GM20000 (cell line): ENCODE data around the gene OR8A1.

Source experiments
- DNase-seq: peaks from one replicate; pipeline ENCODE4 v3.0.0; 2012; ENCODE audit warnings: low spot score
- CTCF ChIP-seq: IDR thresholded peaks from 2 replicates; pipeline ENCODE4 v1.5.1; 2012; ENCODE audit warnings: mild to moderate bottlenecking, control low read depth; ENCODE audit errors: extremely low read depth, missing control alignments

OR8A1 gene

GRCh38 chr11:124541204-124541603 lies 28.6 kb upstream of the OR8A1 start:
- DNase-seq, result no peak
- no peak for TF ChIP-seq CTCF

- DNase-seq, result no peak
- no peak for TF ChIP-seq CTCF
Observed at GRCh38 chr11:124543145-124543544, 26.7 kb upstream of the OR8A1 start.

GRCh38 chr11:124543554-124543953 lies 26.2 kb upstream of the OR8A1 start, which contains the start of gene OR8B12:
TSS of gene OR8B12 (minus strand) at chr11:124543654. CDS start at chr11:124543654, 0 bp downstream.
- TF ChIP-seq CTCF, result no peak
- DNase-seq, result no peak

GRCh38 chr11:124551189-124551588 lies 18.6 kb upstream of the OR8A1 start:
- no peak for TF ChIP-seq CTCF
- no peak for DNase-seq

- no peak for DNase-seq
- no peak for TF ChIP-seq CTCF
Observed at GRCh38 chr11:124551987-124552386, 17.8 kb upstream of the OR8A1 start.

- no peak for DNase-seq
- TF ChIP-seq CTCF, result no peak
Observed at GRCh38 chr11:124556828-124557227, 13.0 kb upstream of the OR8A1 start.

GRCh38 chr11:124570160-124570559 lies 363 bp downstream of the OR8A1 start:
- no peak for TF ChIP-seq CTCF
- DNase-seq, result no peak
